Duodenal mucosa (tissue), 2 donors: ENCODE data around the gene RALGPS1.
"Not testable (repeated sequence)": the region's sequence is repeated elsewhere in the genome, so short reads cannot be mapped to it uniquely, and the experiment has no call there.

ENCODE experiments used
- H3K27ac ChIP-seq: one replicate; pipeline ENCODE4 v1.7.0; 2013; ENCODE audit warnings: low read depth, low read length
- H3K27me3 ChIP-seq, 2 donors: one replicate each; pipeline ENCODE4 v1.7.0; 2013; ENCODE audit warnings: low read length in 2 of 2, control low read depth in 1 of 2; ENCODE audit not compliant: insufficient read depth in 2 of 2, control insufficient read depth in 1 of 2
- H3K36me3 ChIP-seq, 2 donors: one replicate each; pipeline ENCODE4 v1.7.0; 2013; ENCODE audit warnings: low read length in 2 of 2, control low read depth in 1 of 2; ENCODE audit not compliant: insufficient read depth in 2 of 2, control insufficient read depth in 1 of 2
- H3K4me1 ChIP-seq, 2 donors: one replicate each; pipeline ENCODE4 v1.7.0; 2013; ENCODE audit warnings: low read length in 2 of 2, control low read depth in 1 of 2; ENCODE audit not compliant: insufficient read depth in 2 of 2, control insufficient read depth in 1 of 2
- H3K4me3 ChIP-seq, 2 donors: one replicate each; pipeline ENCODE4 v1.7.0; 2013; ENCODE audit warnings: low read length in 2 of 2, low read depth in 1 of 2
- H3K9ac ChIP-seq, 2 donors: one replicate each; pipeline ENCODE4 v1.7.0; 2013; ENCODE audit warnings: low read length in 2 of 2, low read depth in 1 of 2
- H3K9me3 ChIP-seq, 2 donors: one replicate each; pipeline ENCODE4 v1.7.0; 2013; ENCODE audit warnings: low read length in 2 of 2, control low read depth in 1 of 2; ENCODE audit not compliant: control insufficient read depth in 1 of 2

Gene RALGPS1

GRCh38 chr9:127167560-127168326 lies 253.2 kb downstream of the RALGPS1 start:
- no peaks in the 10 kb centered on the region for H3K9me3 ChIP-seq
- peaks cover 15 to 26% of the 10 kb centered on the region in 2 donors for H3K36me3 ChIP-seq
- H3K9ac ChIP-seq: no peak overlapping the region
- peaks cover 4 to 11% of the 10 kb centered on the region in 2 donors for H3K4me1 ChIP-seq
- no peaks in the 10 kb centered on the region for H3K27me3 ChIP-seq
- no peak overlapping the region for H3K27ac ChIP-seq
- H3K4me3 ChIP-seq: no peak overlapping the region

- peaks cover 15 to 31% of the 10 kb centered on the region in 2 donors for H3K36me3 ChIP-seq
- peaks cover 0 to 7% of the 10 kb centered on the region in 2 donors for H3K4me1 ChIP-seq
- no peak overlapping the region for H3K4me3 ChIP-seq
- H3K27me3 ChIP-seq: no peaks in the 10 kb centered on the region
- no peak overlapping the region for H3K9ac ChIP-seq
- no peaks in the 10 kb centered on the region for H3K9me3 ChIP-seq
- no peak overlapping the region for H3K27ac ChIP-seq
Measured at GRCh38 chr9:127168756-127169574, 254.4 kb downstream of the RALGPS1 start.

GRCh38 chr9:127169575-127169883 lies 254.9 kb downstream of the RALGPS1 start:
- Histone ChIP-seq H3K4me3 (no peak overlapping the region), H3K27ac (no peak overlapping the region), H3K4me1 (peaks cover 0 to 7% of the 10 kb centered on the region in 2 donors), H3K36me3 (peaks cover 15 to 34% of the 10 kb centered on the region in 2 donors), H3K9ac (no peak overlapping the region), H3K27me3 (no peaks in the 10 kb centered on the region), H3K9me3 (no peaks in the 10 kb centered on the region)

- peaks cover 15 to 39% of the 10 kb centered on the region in 2 donors for H3K36me3 ChIP-seq
- H3K27ac ChIP-seq: no peak overlapping the region
- no peaks in the 10 kb centered on the region for H3K27me3 ChIP-seq
- no peaks in the 10 kb centered on the region for H3K9me3 ChIP-seq
- no peak overlapping the region for H3K9ac ChIP-seq
- H3K4me3 ChIP-seq: no peak overlapping the region
- H3K4me1 ChIP-seq: peaks cover 0 to 7% of the 10 kb centered on the region in 2 donors
Measured at GRCh38 chr9:127170103-127170502, 255.5 kb downstream of the RALGPS1 start.

- Histone ChIP-seq H3K36me3 (peaks cover 15 to 43% of the 10 kb centered on the region in 2 donors), H3K9ac (no peak overlapping the region), H3K9me3 (no peaks in the 10 kb centered on the region), H3K27ac (no peak overlapping the region), H3K27me3 (no peaks in the 10 kb centered on the region), H3K4me3 (no peak overlapping the region), H3K4me1 (peaks cover 0 to 7% of the 10 kb centered on the region in 2 donors)
Measured at GRCh38 chr9:127170652-127171051, 256.1 kb downstream of the RALGPS1 start.

- H3K9ac ChIP-seq, H3K4me1 ChIP-seq, H3K27ac ChIP-seq, H3K9me3 ChIP-seq, H3K27me3 ChIP-seq, H3K4me3 ChIP-seq: not testable (repeated sequence)
- H3K36me3 ChIP-seq: peaks cover 15 to 50% of the 10 kb centered on the region in 2 donors
Measured at GRCh38 chr9:127171348-127171747, 256.8 kb downstream of the RALGPS1 start.

GRCh38 chr9:127172066-127172707 lies 257.6 kb downstream of the RALGPS1 start:
- Histone ChIP-seq H3K36me3 (peaks cover 17 to 49% of the 10 kb centered on the region in 2 donors), H3K27ac (no peak overlapping the region), H3K4me3 (no peak overlapping the region), H3K9ac (no peak overlapping the region), H3K9me3 (no peaks in the 10 kb centered on the region), H3K4me1 (no peaks in the 10 kb centered on the region), H3K27me3 (no peaks in the 10 kb centered on the region)

- no peak overlapping the region for H3K4me3 ChIP-seq
- H3K27me3 ChIP-seq: no peaks in the 10 kb centered on the region
- H3K4me1 ChIP-seq: no peaks in the 10 kb centered on the region
- no peaks in the 10 kb centered on the region for H3K9me3 ChIP-seq
- H3K27ac ChIP-seq: no peak overlapping the region
- H3K36me3 ChIP-seq: peaks cover 10 to 46% of the 10 kb centered on the region in 2 donors
- no peak overlapping the region for H3K9ac ChIP-seq
Measured at GRCh38 chr9:127173063-127173462, 258.5 kb downstream of the RALGPS1 start.

GRCh38 chr9:127174386-127175318 lies 260.1 kb downstream of the RALGPS1 start:
- H3K27me3 ChIP-seq: no peaks in the 10 kb centered on the region
- peaks cover 3 to 43% of the 10 kb centered on the region in 2 donors for H3K36me3 ChIP-seq
- H3K27ac ChIP-seq: no peak overlapping the region
- no peaks in the 10 kb centered on the region for H3K9me3 ChIP-seq
- H3K9ac ChIP-seq: no peak overlapping the region
- H3K4me1 ChIP-seq: peaks cover 5 to 6% of the 10 kb centered on the region in 2 donors
- H3K4me3 ChIP-seq: no peak overlapping the region
